SK-MEL-5 (cell line): ENCODE results near the gene FSTL5. TPM values are rescaled to one million over a fixed set of nuclear protein-coding genes. Genes with fewer than 3 reads are reported as not detected.
"Not testable (repeated sequence)": the region's sequence is repeated elsewhere in the genome, so short reads cannot be mapped to it uniquely, and the experiment has no call there.

ENCODE experiments used
- DNase-seq: peaks from one replicate; pipeline ENCODE4 v3.0.0-alpha.2; 2016; ENCODE audit warnings: low read depth, low spot score
- in situ Hi-C: cut with HindIII; loops from 2 replicates; pipeline ENCODE4 v1.10.0; 2016; ENCODE audit warnings: low sequenced_read_pairs, high pct_unique_total_duplicates, low pct_unique_long_range_greater_than_20kb
- polyA plus RNA-seq, 2 experiments: library from polyadenylated mRNA; depleted of rRNA; stranded (reverse); fragments of >200 nt; gene quantifications; 2 replicates each; pipeline ENCODE4 v1.2.3, GENCODE V29; 2015
- total RNA-seq: library from RNA; depleted of rRNA; stranded (reverse); fragments of >200 nt; shearing (Covaris generic); gene quantifications from 2 replicates; pipeline ENCODE4 v1.2.3, GENCODE V29; 2014; rRNA removed

The FSTL5 gene
- 75.0 and 75.9 TPM in 2 replicates for total RNA-seq
- polyA plus RNA-seq (2015; cell fraction: cytosol; rRNA removed) = 29.6 and 35.8 TPM in 2 replicates
- polyA plus RNA-seq (2015; cell fraction: nucleus; rRNA removed) = 9.3 and 11.9 TPM in 2 replicates

DNA sequence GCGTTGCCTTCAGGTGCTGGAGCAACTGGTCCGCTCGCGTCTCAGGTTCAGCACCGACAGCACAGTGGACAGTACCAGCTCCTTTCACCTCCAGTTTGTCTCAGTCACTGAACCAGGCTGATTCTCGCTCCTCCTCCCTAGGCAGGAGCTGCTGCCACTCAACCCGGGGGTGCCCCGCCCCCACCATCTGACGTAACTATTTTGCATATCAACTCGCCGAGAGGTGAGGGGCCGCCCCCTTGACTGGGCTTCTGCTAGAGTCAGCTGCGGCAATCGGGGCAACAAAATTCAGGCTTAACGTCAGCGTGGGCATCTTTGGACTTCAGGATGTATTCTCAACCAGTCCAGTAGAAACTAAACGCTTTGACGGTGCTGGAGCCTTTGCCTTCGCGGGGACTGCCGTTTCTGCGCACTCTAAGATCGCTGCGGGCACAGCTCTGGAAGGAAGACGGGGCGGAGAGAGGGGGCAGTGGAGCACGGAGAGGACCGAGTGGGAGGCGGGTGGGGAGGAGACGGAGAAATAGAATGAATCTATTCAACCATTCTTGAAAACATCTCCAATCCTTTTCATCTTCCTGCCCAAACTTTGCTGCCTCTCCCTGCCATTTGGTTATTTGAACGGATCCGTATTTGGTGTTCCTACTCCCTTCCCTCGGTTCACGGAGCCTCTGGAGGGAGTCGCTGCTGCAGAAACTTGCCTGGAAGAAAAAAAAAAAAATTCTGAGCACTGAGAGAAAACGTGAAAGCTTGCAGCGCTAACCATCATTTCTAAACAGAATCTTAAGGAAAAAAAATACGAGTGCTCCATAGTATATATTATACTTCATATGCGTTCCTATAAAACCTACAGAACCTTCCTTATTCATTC, at the start of gene FSTL5:
FSTL5 (minus strand) TSS at position 109 of the 868 bp plus-strand sequence. CDS start 52,604 bp downstream, outside the sequence.
- peak; percentile 98 for DNase-seq
- in situ Hi-C loops = no loop called here

DNA sequence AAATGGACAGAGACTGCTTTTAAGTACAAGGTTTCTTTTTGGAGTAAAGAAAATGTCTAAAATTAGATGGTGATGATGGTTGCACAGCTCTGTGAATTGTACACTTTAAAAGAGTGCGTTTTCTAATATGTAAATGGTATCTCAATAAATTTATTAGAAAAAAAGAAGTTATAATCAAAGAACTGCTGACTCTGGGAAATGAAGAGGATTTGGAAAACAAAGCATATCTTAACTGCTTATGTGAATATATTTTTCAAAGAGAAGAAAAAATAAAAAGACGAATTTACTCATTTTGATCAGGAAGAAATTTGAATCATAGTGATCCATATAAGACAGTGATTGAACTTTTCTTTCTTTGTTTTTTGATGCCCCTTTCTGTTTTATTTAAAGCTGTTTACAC, 45.9 kb upstream of the FSTL5 start:
- in situ Hi-C loops = no loop called here
- DNase-seq = no peak

DNA sequence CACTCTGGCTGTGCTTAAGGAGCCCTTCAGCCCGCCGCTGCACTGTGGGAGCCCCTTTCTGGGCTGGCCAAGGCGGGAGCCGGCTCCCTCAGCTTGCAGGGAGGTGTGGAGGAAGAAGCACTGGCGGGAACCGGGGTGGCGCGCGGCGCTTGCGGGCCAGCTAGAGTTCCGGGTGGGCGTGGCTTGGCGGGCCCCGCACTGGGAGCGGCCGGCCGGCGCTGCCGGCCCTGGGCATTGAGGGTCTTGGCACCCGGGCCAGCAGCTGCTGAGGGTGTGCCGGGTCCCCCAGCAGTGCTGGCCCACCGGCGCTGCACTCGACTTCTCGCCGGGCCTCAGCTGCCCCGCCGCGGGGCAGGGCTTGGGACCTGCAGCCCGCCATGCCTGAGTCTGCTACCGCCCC, 39.7 kb upstream of the FSTL5 start:
- in situ Hi-C loops, DNase-seq: not testable (repeated sequence)

DNA sequence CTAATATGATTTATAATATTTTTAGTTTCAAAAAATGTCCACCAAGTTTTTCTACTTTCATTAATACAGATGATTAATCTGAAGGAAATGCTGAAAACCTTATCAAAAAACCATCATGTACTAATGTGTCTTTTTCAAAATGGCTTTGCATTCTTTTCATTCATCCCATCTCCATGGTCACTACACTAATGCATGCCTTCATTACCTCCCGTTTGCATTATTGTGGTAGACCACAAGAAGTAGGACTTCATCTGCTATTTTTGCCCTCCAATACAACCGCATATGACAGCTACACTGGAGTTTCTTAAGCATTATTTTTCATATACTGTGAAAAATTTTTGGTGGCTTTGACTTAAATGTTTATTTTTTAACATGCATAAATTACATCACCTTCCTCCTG, 37.9 kb upstream of the FSTL5 start:
- DNase-seq = no peak
- in situ Hi-C loops = no loop called here

DNA sequence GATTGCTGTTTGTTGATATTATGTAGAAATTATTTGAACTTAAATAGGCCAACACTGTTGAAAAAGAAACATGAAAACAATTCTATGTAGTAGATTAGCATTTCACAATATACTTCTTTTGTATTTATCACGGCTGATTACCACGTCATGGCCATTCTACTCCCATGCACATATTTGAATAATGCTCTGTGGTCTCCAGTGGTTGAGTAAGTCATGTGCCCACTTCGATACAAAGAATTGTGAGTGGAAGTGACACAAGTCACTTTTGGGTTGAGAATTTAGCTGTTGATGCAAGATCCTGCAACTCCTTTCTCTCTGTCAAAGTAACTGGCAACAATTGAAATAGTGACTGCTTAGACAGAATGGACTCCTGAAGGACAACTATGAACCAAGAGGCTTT, 6.7 kb upstream of the FSTL5 start:
- in situ Hi-C loops = no loop called here
- no peak for DNase-seq

DNA sequence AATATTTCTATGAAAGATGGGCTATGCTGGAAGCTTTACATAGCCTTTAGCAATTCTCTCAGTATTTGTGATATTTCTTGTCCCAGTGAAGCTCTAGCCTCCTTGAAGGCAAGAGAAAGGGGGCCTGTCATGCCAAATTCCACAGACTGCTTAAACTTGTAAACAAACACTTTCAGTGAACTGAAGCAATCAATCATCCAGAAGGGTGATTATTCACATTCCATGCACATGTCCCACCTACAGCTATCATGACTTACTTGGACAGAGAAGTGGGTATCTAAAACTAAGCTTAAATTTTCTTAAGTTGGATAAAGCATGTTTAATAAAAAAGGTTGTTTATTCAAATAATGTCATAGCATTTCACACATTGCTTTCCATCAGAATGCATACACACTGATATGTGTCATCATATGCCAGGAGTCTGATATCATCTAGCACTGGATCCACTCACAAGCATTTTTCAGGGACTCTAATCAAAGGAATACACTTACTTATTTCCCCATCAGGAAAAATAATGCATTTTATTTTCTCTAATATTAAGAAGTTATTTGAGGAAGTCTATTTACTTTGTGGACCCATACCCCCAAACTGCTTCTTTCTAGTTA, 1.2 kb upstream of the FSTL5 start:
- in situ Hi-C loops = no loop called here
- no peak for DNase-seq

DNA sequence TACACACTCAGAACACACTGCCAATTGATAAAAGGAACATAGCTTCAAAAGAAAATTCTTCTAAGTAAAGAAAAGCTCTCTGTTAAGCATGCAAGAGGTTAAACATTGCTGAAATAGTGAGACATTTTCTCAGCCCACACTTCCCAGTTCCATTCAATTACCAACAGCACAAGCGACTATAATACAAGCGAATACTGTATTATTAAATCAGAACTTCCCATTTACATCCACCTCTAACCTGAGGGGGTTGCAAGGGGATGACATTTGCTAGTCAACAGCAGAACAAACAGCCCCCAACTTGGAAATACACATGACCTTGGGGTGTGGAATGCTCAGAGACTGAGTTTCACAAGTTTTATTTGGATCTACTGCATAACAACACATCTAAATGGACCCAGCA, 1.1 kb downstream of the FSTL5 start:
- in situ Hi-C loops = no loop called here
- peak; percentile 92 for DNase-seq

DNA sequence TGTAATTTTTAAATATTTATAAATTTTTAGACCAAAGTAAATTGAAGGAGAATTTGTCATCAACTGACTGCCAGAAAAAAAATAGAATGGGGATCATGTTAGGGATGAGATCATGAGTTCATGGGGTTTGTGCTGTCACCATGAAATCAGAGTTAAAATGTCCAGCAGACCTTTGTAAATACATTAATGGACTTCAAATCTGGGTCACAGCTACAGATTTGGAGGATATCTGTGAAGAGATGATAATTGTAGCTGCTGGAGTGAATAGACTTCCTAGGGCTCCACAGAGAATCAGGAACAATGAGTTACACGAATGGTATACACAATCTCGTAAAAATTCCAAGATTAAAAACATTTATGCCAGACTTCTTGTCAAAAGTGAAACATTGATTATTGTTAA, 6.6 kb downstream of the FSTL5 start:
- no peak for DNase-seq
- in situ Hi-C loops = no loop called here

DNA sequence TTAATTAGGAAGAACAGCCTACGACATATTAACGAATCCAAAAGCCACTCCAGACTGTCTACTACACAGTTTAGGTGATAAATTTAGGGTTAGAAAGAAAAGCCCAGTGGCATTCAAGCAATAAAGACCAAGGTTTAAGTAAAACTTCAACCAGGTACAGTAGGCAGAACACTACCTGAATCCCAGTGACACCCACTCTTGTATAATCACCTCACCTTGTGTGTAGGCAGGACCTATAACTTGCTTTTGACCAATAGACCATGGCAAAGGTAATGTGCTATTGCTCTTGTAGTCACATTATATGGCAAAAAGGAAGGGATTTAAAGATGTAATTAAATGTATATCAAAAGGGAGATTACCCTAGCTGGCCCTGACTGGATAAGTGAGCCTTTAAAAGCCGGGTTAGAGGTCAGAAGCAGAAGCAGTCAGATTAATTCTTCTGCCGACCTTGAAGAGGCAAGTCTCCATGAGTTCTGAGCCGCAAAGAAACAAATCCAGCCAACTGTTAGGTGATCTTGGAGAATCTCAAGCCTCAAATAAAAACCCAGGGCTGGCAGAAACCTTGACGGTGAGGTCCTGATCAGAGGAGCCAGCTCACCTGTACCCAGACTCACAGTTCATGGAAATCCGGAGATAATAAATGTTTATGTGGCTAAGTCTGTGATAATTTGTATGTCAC, 8.8 kb downstream of the FSTL5 start:
- in situ Hi-C loops = no loop called here
- no peak for DNase-seq

DNA sequence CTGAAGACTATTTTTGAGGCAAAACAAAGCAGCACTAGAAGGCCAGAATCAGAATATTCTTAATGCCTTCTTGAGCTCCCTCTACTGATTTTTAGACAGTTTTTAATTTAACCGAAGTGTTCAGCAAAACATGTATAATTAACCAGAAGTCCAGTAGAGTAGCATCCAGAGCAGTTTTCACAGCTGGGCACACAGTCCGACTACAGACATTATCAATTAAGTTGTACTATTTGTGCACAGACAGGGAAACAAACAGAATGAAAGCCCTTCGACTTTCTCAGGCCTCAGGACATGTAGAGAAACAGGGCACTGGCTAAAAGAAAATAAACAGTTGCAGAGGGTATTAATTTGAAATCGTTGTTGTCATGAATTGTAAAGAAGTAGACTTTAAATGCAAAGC, 11.9 kb downstream of the FSTL5 start:
- DNase-seq = peak; percentile 28
- in situ Hi-C loops = no loop called here

DNA sequence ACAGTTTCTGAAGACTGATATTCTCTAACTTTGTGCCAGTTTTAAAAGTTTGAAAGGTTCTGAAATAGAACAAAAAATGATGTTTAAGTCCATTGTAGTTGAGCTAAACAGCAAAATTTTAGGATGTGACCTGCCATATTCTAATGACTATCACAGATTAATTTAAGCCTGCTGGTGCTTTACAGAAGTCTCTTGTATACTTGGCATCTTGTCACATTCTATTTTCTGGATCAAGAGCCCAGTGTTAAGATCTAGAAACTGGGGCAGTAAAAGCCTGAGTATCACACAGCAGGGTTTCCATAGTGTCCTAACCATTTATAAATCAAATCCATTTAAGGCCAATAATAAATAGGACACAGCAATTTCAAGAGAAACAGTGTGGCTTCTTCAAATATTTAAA, 12.4 kb downstream of the FSTL5 start:
- in situ Hi-C loops = no loop called here
- no peak for DNase-seq

DNA sequence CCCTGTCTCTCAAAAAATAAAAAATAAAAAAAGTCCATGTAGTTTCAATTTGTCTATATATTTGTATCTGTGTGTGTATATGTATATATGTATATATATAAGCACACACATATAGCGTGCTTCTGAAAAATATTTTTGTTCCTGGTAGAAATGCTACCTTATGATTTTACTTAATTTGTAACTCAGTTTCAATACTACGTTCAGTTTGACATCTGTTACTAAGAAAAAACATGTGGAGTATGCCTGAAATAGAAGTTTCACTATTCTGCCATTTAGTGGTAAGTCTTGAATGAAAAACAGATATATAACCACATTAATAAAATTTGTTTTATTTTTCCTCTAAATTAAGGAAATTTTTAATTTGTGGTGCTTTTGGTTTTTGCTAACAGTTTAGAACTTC, 14.2 kb downstream of the FSTL5 start:
- DNase-seq = no peak
- in situ Hi-C loops = no loop called here

DNA sequence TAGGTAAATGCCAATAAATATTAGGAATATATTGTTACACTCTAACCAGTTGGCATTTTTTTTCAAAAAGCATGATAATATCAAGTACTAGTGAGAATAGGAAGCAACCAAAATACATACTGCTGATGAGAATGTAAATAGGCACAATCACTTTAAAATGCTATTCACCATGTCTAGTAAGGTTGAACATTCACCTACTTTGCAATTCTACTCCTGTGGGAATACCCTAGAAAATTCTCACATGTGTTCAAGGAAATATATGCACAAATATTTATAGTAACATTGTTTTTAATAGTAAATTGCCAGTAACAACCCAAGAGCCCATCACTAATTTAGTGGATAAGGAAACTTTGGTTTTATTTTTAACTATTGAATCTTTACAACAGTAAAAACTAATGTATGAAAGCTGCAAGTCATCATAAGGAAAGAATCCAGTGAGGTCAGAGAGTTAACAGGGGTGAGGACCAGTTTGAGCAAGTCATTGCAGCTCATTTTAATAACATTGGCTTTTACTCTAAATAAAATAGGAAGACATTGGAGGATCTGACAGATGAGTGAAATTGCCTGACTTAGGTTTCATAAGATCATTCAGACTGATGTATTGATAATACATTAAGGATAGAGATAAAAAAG, 23.6 kb downstream of the FSTL5 start:
- DNase-seq = no peak
- in situ Hi-C loops = no loop called here

DNA sequence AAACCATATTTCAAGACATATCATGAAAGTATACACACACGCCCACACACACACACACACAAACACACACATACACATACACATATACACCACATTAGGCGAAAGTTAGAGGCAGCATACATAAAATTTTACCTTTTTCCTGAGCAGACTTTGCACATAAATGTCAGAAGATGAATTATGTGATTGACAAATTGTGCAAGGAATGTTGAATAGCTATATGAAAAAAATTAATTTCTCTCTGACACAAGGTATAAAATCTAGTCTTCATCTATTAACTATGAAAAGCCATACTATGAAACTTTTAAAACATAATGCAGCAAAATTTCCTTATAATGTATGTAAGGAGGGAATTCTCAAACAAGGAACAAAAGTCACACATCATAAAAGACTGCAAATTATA, 24.4 kb downstream of the FSTL5 start:
- in situ Hi-C loops = no loop called here
- DNase-seq = no peak

DNA sequence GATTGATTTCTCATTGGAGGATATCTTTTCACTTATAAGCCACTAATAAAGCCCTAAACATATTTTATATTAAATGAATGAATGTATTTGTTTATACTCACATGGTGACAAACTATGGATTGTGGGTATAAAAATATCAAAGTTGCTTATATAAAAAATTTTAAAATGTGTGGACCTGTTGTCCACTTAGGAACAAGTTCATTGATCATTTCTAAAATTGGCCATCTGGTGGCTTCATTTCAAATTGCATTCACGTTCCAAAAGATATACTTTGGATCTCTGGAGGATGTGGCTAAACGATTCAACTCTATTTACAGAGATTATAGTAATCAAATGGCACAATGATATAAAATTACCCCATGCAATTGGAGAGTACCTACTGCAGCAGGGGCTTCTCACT, 32.5 kb downstream of the FSTL5 start:
- in situ Hi-C loops = no loop called here
- DNase-seq = peak; percentile 46

DNA sequence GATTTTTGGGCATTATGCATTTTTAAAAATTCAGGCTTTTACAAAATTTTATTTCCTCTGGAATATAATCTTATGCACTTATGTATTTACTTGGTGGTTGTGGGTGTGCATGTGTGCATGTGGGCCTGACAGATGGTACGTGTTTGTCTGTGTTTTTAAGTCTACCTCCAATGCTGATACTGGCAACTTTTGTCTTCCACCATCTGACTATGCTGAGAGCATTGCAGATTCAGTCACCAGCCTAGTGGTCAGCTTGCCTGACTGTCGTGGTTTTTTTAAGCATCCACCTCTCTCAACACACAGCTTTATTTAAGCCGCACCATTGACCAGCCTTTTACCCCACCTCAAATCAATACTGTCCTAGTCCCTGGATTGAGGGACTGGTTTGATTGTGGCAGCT, 37.1 kb downstream of the FSTL5 start:
- DNase-seq = no peak
- in situ Hi-C loops = no loop called here

DNA sequence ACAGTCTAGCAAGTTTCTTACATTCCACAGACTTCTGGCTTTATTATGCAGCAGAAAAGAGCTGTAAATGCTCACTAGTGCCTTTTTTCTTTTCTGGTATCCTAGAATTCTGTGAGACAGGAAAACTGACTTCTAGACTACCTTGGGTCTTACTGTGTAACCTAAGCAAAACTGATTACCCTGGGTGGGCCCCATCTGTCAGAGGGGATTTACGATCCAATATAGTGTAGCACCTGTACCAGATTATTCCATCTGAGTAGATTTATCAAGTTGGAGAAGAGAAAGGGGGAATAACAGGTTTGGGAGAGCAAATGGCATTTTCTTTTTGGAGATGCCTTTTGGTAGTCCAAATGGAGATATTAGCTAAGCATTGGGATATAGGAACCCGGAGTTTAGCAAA, 46.7 kb downstream of the FSTL5 start:
- no peak for DNase-seq

More for the DNA sequence above, 46.7 kb downstream of the FSTL5 start:
- in situ Hi-C loops = no loop called here
